Endothelial cell of umbilical vein (primary cell): ENCODE results near the gene SHISA9. TPM values are rescaled to one million over a fixed set of nuclear protein-coding genes. Genes with fewer than 3 reads are reported as not detected.

Source experiments
- BruUV-seq: library from RNA; stranded (reverse); fragments of 400-500 nt; replicated peaks from 2 replicates; lab custom pipeline; 2021; lab: Mats Ljungman, UMichigan
- CTCF ChIA-PET: fragments of 300-600, 350-600 bp; sonication (Branson Sonifier 250); formaldehyde crosslinking; loops from one replicate; lab custom pipeline; 2021; ENCODE audit warnings: antibody characterized with exemption, inconsistent platforms; lab: Charles Lee
- POLR2A ChIA-PET: fragments of 300-600, 350-600 bp; sonication (Branson Sonifier 250); formaldehyde crosslinking; loops from one replicate; lab custom pipeline; 2021; ENCODE audit warnings: antibody characterized with exemption, inconsistent platforms; lab: Charles Lee
- DNase-seq: peaks from one replicate; pipeline ENCODE4 v3.0.0-alpha.2; 2011; ENCODE audit warnings: low read depth, low spot score
- FAIRE-seq: peaks from 2 replicates; lab custom pipeline; 2011; peaks lifted over from hg19 to GRCh38; lab: Jason Lieb, UNC
- H2AFZ ChIP-seq: 2 replicates; pipeline ENCODE4 v1.6.0; 2012; ENCODE audit warnings: low read depth, low read length, control low read depth, inconsistent platforms
- H3K27ac ChIP-seq: 2 replicates; pipeline ENCODE4 v1.5.1; 2011; ENCODE audit warnings: low read depth, mild to moderate bottlenecking, control low read depth, low read length, moderate library complexity; ENCODE audit not compliant: insufficient read depth
- H3K27me3 ChIP-seq, 2 experiments: 2 replicates each; pipeline versions ENCODE4 v1.6.0 to v1.6.1; 2011; ENCODE audit warnings: low read length in 2 of 2, mixed read lengths in 1 of 2; ENCODE audit not compliant: control insufficient read depth in 2 of 2, insufficient read depth in 2 of 2
- H3K36me3 ChIP-seq, 2 experiments: 2 replicates in 1 of 2; 3 replicates in 1 of 2; pipeline ENCODE4 v1.5.1; 2011; ENCODE audit warnings: low read length in 2 of 2, mild to moderate bottlenecking in 1 of 2, moderate library complexity in 1 of 2; ENCODE audit not compliant: control insufficient read depth in 2 of 2, insufficient read depth in 2 of 2; ENCODE audit errors: extremely low read depth in 1 of 2
- H3K4me1 ChIP-seq: 3 replicates; pipeline ENCODE4 v1.5.1; 2011; ENCODE audit warnings: mild to moderate bottlenecking, low read length; ENCODE audit not compliant: control insufficient read depth, insufficient read depth; ENCODE audit errors: extremely low read depth
- H3K4me2 ChIP-seq: 2 replicates; pipeline ENCODE4 v1.6.1; 2011; ENCODE audit warnings: low read length, control low read depth, mixed read lengths; ENCODE audit not compliant: insufficient read depth
- H3K4me3 ChIP-seq, 3 experiments: fragments of 200-600 bp in 1 of 3; sonication (generic), shearing (Covaris generic) in 1 of 3; replicated peaks in 1 of 3; 2 replicates each; pipeline ENCODE4 v1.5.1; 2011 to 2016; ENCODE audit warnings: control low read depth in 3 of 3, low read length in 3 of 3, mild to moderate bottlenecking in 2 of 3, inconsistent platforms in 1 of 3, low read depth in 1 of 3, moderate library complexity in 1 of 3; ENCODE audit not compliant: insufficient read depth in 1 of 3
- H3K79me2 ChIP-seq: 2 replicates; pipeline ENCODE4 v1.6.0; 2012; ENCODE audit warnings: low read length, inconsistent platforms; ENCODE audit not compliant: control insufficient read depth, insufficient read depth
- H3K9ac ChIP-seq: replicated peaks from 2 replicates; pipeline ENCODE3; 2011; ENCODE audit warnings: low read length, control low read depth; ENCODE audit not compliant: insufficient read depth; ENCODE audit errors: extremely low read depth
- H3K9me1 ChIP-seq: replicated peaks from 3 replicates; pipeline ENCODE4 v1.6.0; 2011; ENCODE audit warnings: mild to moderate bottlenecking, low read length; ENCODE audit not compliant: control insufficient read depth, insufficient read depth; ENCODE audit errors: extremely low read depth
- H3K9me3 ChIP-seq: replicated peaks from 2 replicates; pipeline ENCODE4 v1.5.1; 2012; ENCODE audit warnings: low read length, inconsistent platforms; ENCODE audit not compliant: control insufficient read depth, insufficient read depth
- H4K20me1 ChIP-seq: replicated peaks from 2 replicates; pipeline ENCODE3; 2011; ENCODE audit warnings: mild to moderate bottlenecking, low read length; ENCODE audit not compliant: control insufficient read depth, insufficient read depth; ENCODE audit errors: extremely low read depth
- EZH2 ChIP-seq: IDR thresholded peaks from 2 replicates; pipeline ENCODE4 v1.6.1; 2012; ENCODE audit warnings: borderline replicate concordance, low read depth, mild to moderate bottlenecking, moderate library complexity, low read length, inconsistent platforms; ENCODE audit not compliant: severe bottlenecking
- FOS ChIP-seq: IDR thresholded peaks from 2 replicates; pipeline ENCODE4 v1.6.1; 2011; ENCODE audit warnings: mild to moderate bottlenecking, low read length, moderate library complexity, borderline replicate concordance; ENCODE audit not compliant: insufficient read depth
- GATA2 ChIP-seq: IDR thresholded peaks from 2 replicates; pipeline ENCODE4 v1.7.0; 2011; ENCODE audit warnings: low read depth, mild to moderate bottlenecking, moderate library complexity, mixed read lengths, low read length; ENCODE audit not compliant: insufficient read length, insufficient read depth
- JUN ChIP-seq: IDR thresholded peaks from 2 replicates; pipeline ENCODE4 v1.6.1; 2011; ENCODE audit warnings: borderline replicate concordance, low read depth; ENCODE audit not compliant: insufficient read length, insufficient read depth
- MYC ChIP-seq: IDR thresholded peaks from one replicate; pipeline ENCODE4 v1.6.1; 2011; ENCODE audit warnings: mild to moderate bottlenecking, low read depth, low read length
- POLR2A ChIP-seq: IDR thresholded peaks from 2 replicates; pipeline ENCODE4 v1.6.1; 2012; ENCODE audit warnings: low read depth, mild to moderate bottlenecking, control low read depth, low read length
- POLR2AphosphoS5 ChIP-seq: IDR thresholded peaks from 2 replicates; pipeline ENCODE4 v1.6.1; 2012; ENCODE audit warnings: low read depth, mild to moderate bottlenecking, control low read depth, low read length, moderate library complexity; ENCODE audit not compliant: insufficient read depth
- dilution Hi-C: fragments of 300-500 bp; cut with MboI; formaldehyde crosslinking; loops from one replicate; pipeline ENCODE4 v1.15.0; 2019; ENCODE audit warnings: low sequenced_read_pairs; ENCODE audit not compliant: extremely low pct_ligation_motif_present
- intact Hi-C: fragments of 100-400 bp; cut with micrococcal nuclease; formaldehyde crosslinking; loops from one replicate; pipeline ENCODE4 v1.10.0; 2022
- polyA plus RNA-seq, 4 experiments: library from polyadenylated mRNA; depleted of rRNA in 3 of 4; stranded (reverse) in 3 of 4; unstranded in 1 of 4; fragments of >200 nt; gene quantifications; 2 replicates each; pipeline versions ENCODE4 v1.2.1 to v1.2.3, GENCODE V29; 2011 to 2012; ENCODE audit warnings: missing spikeins in 1 of 4
- total RNA-seq: library from RNA; stranded (reverse); gene quantifications from 2 replicates; pipeline ENCODE4 v1.2.3, GENCODE V29; 2021
- TF ChIP-seq, protein P1 (sequence below): IDR thresholded peaks from 2 replicates; pipeline ENCODE4 v1.6.1; 2011; ENCODE audit not compliant: insufficient read depth, insufficient read length
- TF ChIP-seq, protein P2 (sequence below), 2 donors: IDR thresholded peaks; 1 replicate in 1 of 2; 2 replicates in 1 of 2; pipeline ENCODE4 v1.5.1; 2011; ENCODE audit warnings: low read length in 2 of 2, mild to moderate bottlenecking in 2 of 2, moderate library complexity in 2 of 2, control low read depth in 1 of 2, inconsistent platforms in 1 of 2, low read depth in 1 of 2; ENCODE audit not compliant: insufficient read depth in 1 of 2; ENCODE audit errors: extremely low read depth in 1 of 2

The SHISA9 gene
- total and polyA plus RNA-seq, 2 donors (not counting 3 experiments of a cell fraction or from before 2014, with no cell fraction given), result not detected

DNA sequence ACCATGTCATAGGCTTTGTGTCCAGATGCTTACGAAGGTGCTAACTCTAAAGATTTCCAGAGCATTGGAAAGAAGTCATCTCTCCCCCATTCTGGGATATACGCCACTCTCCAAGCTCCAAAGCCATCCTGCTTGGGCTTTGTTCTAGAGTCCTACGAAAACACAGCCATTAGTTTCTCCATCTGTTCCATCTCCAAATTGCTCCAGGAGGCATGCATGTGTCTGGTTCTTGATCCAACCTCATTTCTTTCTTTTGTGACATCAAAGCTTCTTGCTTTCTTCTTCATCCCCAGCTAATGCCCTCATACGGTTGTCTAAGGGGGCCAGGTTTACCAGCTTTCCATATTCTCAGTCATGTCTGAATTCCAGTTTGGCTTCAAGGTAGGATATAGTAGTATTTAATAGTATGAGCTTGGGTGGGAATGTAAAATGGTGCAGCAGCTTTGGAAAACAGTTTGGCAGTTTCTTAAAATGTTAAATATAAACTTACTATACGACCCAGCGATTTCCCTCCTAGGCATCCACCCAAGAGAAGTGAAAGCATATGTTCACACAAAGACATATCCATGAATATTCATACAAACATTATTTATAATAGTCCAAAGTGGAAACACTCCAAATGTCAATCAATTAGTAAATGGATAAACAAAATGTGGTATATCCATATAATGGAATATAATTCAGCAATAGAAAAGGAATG lies 202.6 kb downstream of the SHISA9 start:
- DNase-seq (no peak), FAIRE-seq (no peak)
- dilution Hi-C loops, result no loop called here
- ChIA-PET CTCF (interaction anchor here (0.5 kb wide), 1 partner anchor 66 kb away, joined by 3 read pairs; no protein-coding TSS in a partner anchor), POLR2A (no interaction called here)
- Histone ChIP-seq H3K4me2 (no peak overlapping the region), H3K4me1 (no peaks in the 10 kb centered on the region), H4K20me1 (no peaks in the 10 kb centered on the region), H3K9me1 (no peaks in the 10 kb centered on the region), H2AFZ (no peak overlapping the region), H3K9me3 (peaks cover 3% of the 10 kb centered on the region), H3K27me3 (no peaks in the 10 kb centered on the region), H3K79me2 (no peaks in the 10 kb centered on the region), H3K9ac (no peak overlapping the region), H3K4me3 (no peak overlapping the region), H3K36me3 (no peaks in the 10 kb centered on the region), H3K27ac (no peak overlapping the region)
- intact Hi-C loops, result no loop called here
- TF ChIP-seq POLR2A (no peak), FOS (no peak), MYC (no peak), GATA2 (no peak), POLR2AphosphoS5 (no peak), EZH2 (no peak), JUN (no peak)
- TF ChIP-seq, protein P1, sequence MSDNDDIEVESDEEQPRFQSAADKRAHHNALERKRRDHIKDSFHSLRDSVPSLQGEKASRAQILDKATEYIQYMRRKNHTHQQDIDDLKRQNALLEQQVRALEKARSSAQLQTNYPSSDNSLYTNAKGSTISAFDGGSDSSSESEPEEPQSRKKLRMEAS, result no peak
- TF ChIP-seq, protein P2, sequence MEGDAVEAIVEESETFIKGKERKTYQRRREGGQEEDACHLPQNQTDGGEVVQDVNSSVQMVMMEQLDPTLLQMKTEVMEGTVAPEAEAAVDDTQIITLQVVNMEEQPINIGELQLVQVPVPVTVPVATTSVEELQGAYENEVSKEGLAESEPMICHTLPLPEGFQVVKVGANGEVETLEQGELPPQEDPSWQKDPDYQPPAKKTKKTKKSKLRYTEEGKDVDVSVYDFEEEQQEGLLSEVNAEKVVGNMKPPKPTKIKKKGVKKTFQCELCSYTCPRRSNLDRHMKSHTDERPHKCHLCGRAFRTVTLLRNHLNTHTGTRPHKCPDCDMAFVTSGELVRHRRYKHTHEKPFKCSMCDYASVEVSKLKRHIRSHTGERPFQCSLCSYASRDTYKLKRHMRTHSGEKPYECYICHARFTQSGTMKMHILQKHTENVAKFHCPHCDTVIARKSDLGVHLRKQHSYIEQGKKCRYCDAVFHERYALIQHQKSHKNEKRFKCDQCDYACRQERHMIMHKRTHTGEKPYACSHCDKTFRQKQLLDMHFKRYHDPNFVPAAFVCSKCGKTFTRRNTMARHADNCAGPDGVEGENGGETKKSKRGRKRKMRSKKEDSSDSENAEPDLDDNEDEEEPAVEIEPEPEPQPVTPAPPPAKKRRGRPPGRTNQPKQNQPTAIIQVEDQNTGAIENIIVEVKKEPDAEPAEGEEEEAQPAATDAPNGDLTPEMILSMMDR (IDR thresholded peaks at IDR 0.05; ENCODE audit: extremely low read depth in 1 of 2, insufficient read depth in 1 of 2, low read depth in 1 of 2, low read length in 2 of 2), result no peak
- no TSS peak for BruUV-seq
